Activated T-cell treated with anti-CD3 and anti-CD28 coated beads, Interleukin-2, amount 50 U/mL, for 24 hours (primary cell): ENCODE data around the gene TGM5.
"Not testable (repeated sequence)": the region's sequence is repeated elsewhere in the genome, so short reads cannot be mapped to it uniquely, and the experiment has no call there.

Experiments used
- DNase-seq: peaks from one replicate; pipeline ENCODE4 v3.0.0-alpha.2; 2020
- H3K27ac Mint-ChIP-seq: 2 replicates; pipeline ENCODE4 v1.8.0; 2020; ENCODE audit warnings: mild to moderate bottlenecking, mixed read lengths
- H3K27me3 Mint-ChIP-seq: 2 replicates; pipeline ENCODE4 v1.8.0; 2020; ENCODE audit warnings: mixed read lengths
- H3K36me3 Mint-ChIP-seq: 2 replicates; pipeline ENCODE4 v1.8.0; 2020; ENCODE audit warnings: low read depth, mixed read lengths
- H3K4me1 Mint-ChIP-seq: 2 replicates; pipeline ENCODE4 v1.8.0; 2020; ENCODE audit warnings: low read depth, mixed read lengths
- H3K4me3 Mint-ChIP-seq: 2 replicates; pipeline ENCODE4 v1.8.0; 2020; ENCODE audit warnings: mild to moderate bottlenecking, moderate library complexity, mixed read lengths
- H3K9me3 Mint-ChIP-seq: 2 replicates; pipeline ENCODE4 v1.8.0; 2020; ENCODE audit warnings: mixed read lengths

Gene TGM5

DNA sequence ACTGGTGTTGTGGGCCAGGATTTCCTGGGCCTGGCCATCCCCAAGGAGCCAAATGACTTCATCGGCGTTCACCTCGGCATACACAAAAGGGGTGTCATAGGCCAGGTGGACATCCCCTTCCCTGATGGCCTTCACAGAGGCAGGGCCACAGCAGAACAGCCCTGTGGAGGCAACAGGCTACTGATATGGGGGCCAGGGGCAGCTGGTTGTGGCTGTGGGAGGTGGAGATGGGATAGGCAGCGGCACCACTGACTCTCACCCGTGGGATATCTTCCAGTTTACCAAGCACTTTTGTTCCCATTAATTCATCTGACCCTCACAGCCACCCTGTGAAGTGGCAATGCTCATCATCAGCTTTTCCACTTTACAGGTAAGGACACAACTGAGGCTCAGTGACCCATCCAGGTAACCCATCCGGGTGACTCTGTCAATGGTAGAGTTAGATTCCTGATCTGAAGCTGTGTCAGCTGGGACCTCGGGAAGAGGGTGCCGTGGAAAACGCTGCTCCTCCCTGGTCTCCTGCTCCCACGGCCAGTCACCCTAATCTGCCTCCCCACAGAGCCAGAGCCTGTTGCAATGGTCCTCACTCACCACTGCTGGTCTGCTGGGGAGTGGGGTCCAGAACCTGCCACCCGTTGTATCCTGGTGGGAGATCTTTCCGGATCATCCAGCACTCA, 15.3 kb upstream of the TGM5 start:
- Mint-ChIP-seq H3K9me3 (no peaks in the 10 kb centered on the region), H3K27me3 (no peaks in the 10 kb centered on the region), H3K4me1 (peaks cover 2% of the 10 kb centered on the region), H3K4me3 (no peak overlapping the region), H3K36me3 (no peaks in the 10 kb centered on the region), H3K27ac (no peak overlapping the region)
- DNase-seq = no peak

DNA sequence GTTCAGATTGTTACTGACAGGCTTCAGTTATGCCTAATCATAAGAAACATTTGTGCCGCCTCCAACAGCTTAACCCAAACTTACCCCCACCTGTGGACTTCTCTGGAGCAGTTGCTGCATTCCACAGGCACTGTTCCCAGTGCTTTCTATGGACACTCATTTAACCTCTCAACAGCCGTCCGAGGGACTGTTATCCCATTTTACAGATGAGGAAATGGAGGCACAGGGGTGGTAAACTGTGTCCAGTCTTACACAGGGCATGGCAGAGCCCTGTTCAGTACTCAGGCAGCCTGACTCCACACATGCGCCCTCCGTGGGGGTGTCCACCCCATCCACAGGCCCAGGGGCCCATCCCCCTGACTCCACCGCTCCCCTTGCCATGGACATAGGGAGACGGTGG, 14.3 kb upstream of the TGM5 start:
- Mint-ChIP-seq H3K4me1 (peaks cover 2% of the 10 kb centered on the region), H3K9me3 (no peaks in the 10 kb centered on the region), H3K4me3 (no peak overlapping the region)

DNA sequence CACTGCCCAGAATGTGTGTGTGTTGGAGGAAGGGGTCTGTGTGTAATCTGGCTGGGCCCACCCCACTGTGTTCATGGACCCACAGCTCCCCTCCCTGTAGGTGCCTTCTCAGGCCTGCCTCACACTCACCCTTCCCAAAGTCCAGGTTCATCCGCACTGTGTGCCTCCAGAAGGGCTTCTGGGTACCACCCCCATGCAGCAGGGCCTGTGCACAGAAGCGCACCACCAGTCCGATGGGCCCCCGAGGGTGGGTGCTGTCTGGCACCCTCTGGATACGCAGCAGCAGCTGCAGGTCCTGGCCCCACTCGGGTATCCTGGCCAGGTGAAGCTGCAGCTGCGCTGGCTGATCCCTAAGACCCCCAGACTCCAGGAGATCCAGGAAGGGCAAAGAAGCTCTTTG, 12.8 kb upstream of the TGM5 start:
- H3K36me3 Mint-ChIP-seq = no peaks in the 10 kb centered on the region
- no peak overlapping the region for H3K4me3 Mint-ChIP-seq
- H3K9me3 Mint-ChIP-seq = no peaks in the 10 kb centered on the region
- DNase-seq = peak; percentile 26
- no peak overlapping the region for H3K27ac Mint-ChIP-seq
- H3K4me1 Mint-ChIP-seq = no peaks in the 10 kb centered on the region
- H3K27me3 Mint-ChIP-seq = peaks cover 3% of the 10 kb centered on the region

More for the DNA sequence above, 14.3 kb upstream of the TGM5 start:
- Mint-ChIP-seq H3K27me3 (no peaks in the 10 kb centered on the region), H3K36me3 (no peaks in the 10 kb centered on the region), H3K27ac (no peak overlapping the region)
- DNase-seq = no peak

DNA sequence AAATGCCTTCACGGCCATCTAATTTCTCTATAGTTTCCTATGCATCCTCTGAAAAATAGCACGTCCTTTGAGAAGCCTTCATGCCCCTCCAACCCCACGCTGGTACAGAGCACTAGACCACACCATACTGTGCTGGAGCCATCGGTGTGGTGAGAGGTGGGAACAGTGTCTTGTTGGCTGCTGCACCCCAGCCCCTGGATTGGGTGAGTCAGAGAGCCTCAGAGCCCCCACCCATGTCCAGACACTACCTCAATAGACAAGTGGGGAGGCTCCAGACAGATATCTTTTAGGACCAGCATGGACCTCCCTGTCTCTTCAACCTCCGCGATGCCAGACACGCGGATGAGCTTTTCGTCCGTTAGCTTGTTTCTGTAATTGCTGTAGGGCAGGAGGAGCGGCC, 12.1 kb upstream of the TGM5 start:
- no peak overlapping the region for H3K27ac Mint-ChIP-seq
- DNase-seq = no peak

DNA sequence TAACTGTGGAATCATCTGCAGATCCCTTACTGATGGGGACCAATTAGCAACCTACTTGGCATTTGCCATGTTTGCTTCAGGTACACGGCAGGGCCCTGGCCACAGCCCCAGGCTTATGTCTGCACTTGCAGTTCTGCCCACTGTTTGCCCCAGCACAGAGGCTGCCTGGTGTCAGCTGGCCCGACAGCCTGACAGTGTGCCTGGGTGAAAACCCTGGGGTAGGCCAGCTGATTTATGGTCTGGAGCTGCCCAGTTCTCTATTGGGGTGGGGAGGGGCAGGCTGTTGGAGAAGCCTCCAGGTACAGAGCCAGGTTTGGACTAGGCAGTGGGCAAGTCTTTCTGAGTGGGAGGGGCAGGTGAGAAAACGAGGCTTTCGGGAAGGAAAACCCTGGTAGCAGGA, 11.2 kb upstream of the TGM5 start:
- Mint-ChIP-seq H3K27ac (no peak overlapping the region), H3K27me3 (peaks cover 13% of the 10 kb centered on the region), H3K36me3 (no peaks in the 10 kb centered on the region), H3K4me3 (no peak overlapping the region), H3K4me1 (no peaks in the 10 kb centered on the region), H3K9me3 (no peaks in the 10 kb centered on the region)
- no peak for DNase-seq

More for the DNA sequence above, 12.1 kb upstream of the TGM5 start:
- Mint-ChIP-seq H3K9me3 (no peaks in the 10 kb centered on the region), H3K4me3 (no peak overlapping the region), H3K4me1 (no peaks in the 10 kb centered on the region), H3K27me3 (peaks cover 8% of the 10 kb centered on the region), H3K36me3 (no peaks in the 10 kb centered on the region)

DNA sequence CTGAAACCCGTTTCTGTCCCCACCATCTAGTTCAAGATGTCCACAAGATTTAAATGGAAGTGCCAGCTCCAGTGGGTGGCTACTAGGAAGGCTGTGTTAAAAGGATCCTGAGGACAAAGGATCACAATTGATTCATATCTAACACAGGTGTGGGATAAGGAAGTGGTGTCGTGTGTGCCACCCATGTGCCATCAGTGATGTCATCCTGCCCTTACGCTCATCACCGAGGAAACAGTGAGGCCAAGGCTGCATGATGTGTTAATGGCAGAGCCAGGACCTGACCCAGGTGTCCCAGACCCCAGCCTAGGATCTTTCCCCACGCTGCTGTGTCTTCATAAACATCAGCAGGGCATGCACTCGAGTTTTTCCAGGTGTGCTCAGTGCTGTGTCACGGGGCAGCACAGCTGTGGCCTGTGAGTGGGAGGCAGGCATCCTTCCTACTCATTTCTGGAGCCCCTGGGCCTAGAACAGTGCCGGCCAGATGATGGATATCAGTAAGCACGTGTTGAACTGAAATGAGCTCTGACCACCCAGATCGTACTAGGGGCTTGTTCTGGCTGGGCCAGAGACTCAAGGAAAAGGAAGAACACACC, 10.6 kb upstream of the TGM5 start:
- no peaks in the 10 kb centered on the region for H3K4me1 Mint-ChIP-seq
- DNase-seq = no peak
- no peak overlapping the region for H3K27ac Mint-ChIP-seq
- no peaks in the 10 kb centered on the region for H3K36me3 Mint-ChIP-seq
- H3K4me3 Mint-ChIP-seq = no peak overlapping the region
- peaks cover 13% of the 10 kb centered on the region for H3K27me3 Mint-ChIP-seq
- H3K9me3 Mint-ChIP-seq = peaks cover under 1% of the 10 kb centered on the region

DNA sequence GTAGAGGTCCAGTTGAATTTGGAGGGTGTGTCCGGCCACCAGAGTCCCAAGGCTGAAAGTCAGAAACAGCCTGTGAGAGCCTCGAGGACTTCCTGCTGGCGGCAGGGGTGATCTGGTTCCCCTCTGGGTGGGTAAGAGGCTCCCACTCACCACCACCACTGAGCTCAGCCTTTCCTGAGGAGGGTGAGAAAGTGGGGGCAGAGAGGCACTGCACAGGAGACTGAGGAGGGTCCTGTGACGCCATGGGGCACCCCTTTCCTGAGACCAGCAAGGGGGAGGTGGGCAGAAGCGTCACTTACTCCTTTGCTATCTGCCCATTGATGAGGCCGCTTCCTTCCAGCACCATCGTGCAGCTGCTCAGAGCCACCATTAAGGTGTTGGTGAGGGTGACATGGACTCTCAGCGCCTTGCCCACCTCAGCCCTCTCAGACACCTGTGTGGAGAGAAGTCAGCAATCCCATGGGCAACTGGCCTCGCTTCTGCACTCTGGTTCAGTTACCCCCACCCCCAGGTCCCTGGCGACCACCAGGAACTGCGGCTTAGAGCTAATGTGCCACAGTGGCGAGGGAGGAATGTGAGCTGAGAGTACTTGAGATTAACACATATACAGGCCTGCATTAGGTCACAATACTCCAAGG, 10.0 kb upstream of the TGM5 start:
- no peak for DNase-seq
- Mint-ChIP-seq H3K27me3 (peaks cover 13% of the 10 kb centered on the region), H3K36me3 (no peaks in the 10 kb centered on the region), H3K27ac (no peak overlapping the region), H3K4me3 (no peak overlapping the region), H3K9me3 (peaks cover 3% of the 10 kb centered on the region), H3K4me1 (no peaks in the 10 kb centered on the region)

DNA sequence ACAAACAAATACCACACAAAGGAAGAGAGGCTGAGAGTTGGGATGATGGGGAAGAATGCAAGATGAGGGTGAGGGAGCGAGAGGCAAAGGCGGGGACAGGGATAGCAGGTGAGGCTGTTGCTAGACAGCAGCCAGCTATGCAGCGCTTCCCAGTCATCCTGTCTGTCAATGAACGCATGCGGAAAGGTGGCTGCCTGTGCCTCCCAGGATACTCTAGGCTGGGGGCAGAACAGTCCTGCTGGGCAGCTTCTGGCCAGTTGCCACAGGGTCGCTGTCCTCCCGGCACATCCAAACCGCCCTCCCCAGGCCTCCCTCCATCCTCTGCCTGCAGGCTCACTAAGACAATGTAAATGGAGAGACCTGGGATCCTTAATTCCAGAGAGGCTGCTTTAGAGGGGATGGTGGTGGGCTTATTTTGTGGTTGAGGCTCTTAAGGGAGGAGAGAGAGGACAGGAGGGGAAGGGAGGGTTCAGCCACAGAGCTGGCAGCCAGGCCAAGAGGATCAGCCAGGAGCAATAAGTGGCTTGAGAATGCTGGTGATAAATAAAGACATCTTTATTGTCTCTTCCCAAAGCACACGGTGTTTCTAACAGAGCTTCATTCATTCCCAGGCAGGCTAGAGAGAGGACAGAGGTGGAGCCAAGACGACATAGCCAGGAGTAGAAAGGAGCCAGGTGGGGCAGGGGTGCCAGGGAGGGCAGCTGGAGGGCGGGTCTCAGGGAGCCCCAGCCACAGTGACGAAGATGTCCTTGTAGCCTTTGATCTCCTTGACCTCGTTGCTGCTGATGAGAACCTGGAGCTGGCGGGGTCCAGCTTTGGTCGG, 9.2 kb upstream of the TGM5 start:
- Mint-ChIP-seq H3K36me3 (no peaks in the 10 kb centered on the region), H3K27ac (no peak overlapping the region), H3K9me3 (peaks cover 3% of the 10 kb centered on the region), H3K27me3 (peaks cover 13% of the 10 kb centered on the region), H3K4me1 (no peaks in the 10 kb centered on the region), H3K4me3 (no peak overlapping the region)
- DNase-seq = no peak

DNA sequence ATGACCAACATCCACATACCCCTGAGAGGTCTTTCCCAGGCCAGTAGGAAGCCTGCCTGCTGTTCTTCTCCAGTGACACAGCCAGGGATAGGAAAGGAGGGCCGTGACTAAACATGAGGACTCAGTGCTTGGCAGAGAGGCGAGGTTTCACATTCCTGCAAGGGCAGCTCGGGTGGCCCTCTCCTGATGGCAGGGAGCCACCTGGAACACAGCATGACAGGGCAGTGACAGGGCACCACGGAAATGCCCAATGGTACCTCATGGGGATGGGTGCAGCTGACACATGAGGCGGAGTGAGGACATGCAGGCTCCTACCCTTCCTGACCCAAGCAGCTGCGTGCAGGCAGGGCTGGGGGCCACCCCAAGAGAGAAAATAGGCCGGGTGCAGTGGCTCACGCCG, 7.4 kb upstream of the TGM5 start:
- Mint-ChIP-seq H3K36me3 (no peaks in the 10 kb centered on the region), H3K27ac (no peak overlapping the region), H3K9me3 (peaks cover 3% of the 10 kb centered on the region), H3K4me1 (peaks cover 2% of the 10 kb centered on the region), H3K27me3 (peaks cover 14% of the 10 kb centered on the region), H3K4me3 (no peak overlapping the region)
- no peak for DNase-seq

DNA sequence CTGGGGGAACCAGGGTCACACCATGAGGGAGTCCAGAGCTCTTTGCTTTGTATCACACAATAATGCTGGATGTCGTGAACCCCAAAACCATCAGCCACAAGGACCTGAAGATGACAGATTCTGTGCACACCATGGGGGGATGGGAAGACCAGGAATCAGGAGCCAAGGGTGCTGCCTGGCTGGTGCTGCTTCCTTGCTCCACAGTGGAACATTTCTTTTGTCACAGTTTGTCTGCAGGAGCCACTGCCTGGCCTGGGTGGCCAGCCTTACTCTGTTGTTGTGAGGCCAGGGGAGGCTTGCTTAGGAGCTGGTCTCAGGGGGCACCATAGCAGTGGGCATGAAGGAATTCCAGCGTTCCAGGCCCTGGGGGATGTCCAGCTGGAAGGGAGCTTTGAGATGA, 6.5 kb upstream of the TGM5 start:
- peaks cover 2% of the 10 kb centered on the region for H3K4me1 Mint-ChIP-seq
- H3K4me3 Mint-ChIP-seq = no peak overlapping the region
- peaks cover 17% of the 10 kb centered on the region for H3K27me3 Mint-ChIP-seq
- peaks cover 3% of the 10 kb centered on the region for H3K9me3 Mint-ChIP-seq
- H3K36me3 Mint-ChIP-seq = no peaks in the 10 kb centered on the region
- no peak overlapping the region for H3K27ac Mint-ChIP-seq
- no peak for DNase-seq

DNA sequence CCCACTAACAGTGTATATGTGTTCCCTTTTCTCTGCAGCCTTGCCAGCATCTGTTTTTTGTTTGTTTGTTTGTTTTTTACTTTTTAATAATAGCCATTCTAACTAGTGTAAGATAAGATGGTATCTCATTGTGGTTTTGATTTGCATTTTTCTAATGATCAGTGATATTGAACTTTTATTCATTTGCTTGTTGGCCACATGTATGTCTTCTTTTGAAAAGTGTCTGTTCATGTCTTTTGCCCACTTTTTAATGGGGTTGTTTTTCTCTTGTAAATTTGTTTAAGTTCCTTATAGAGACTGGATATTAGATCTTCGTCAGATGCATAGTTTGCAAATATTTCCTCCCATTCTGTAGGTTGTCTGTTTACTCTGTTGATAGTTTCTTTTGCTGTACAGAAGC, 5.2 kb upstream of the TGM5 start:
- not testable (repeated sequence) for H3K4me1 Mint-ChIP-seq, H3K4me3 Mint-ChIP-seq, H3K36me3 Mint-ChIP-seq

DNA sequence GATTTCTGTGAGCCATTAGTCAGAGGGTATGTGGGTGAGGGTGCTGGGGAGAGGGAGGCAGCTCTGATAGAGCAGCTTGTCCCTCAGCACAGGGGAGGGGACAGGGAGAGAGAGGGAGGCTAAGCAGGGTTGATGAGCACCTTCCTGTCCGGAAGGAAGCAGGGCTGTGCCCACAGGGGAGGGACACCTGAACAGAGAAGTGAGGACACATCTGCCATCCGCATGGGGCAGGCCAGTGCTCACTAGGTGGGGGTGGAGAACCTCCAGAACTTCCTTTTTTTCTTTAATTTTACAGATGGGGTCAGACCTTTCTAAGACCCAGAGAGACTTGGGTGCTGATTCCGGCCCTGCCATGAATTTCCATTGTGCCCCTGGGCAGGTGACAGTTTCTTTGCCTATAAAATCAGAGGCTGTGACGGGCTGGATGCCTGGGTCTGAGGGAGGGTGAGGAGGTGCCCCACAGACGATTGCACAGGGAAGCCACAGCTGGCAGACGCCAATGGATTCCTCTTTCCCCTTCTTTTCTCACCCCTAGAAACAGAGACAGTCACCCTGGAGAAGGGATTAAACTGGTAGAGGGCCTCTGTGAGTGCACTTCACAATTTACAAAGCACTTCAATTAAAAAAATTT, 4.1 kb upstream of the TGM5 start:
- Mint-ChIP-seq H3K4me3 (no peak overlapping the region), H3K27me3 (peaks cover 22% of the 10 kb centered on the region), H3K36me3 (no peaks in the 10 kb centered on the region), H3K9me3 (peaks cover 3% of the 10 kb centered on the region), H3K4me1 (peaks cover 2% of the 10 kb centered on the region), H3K27ac (no peak overlapping the region)
- no peak for DNase-seq

More for the DNA sequence above, 5.2 kb upstream of the TGM5 start:
- peaks cover 21% of the 10 kb centered on the region for H3K27me3 Mint-ChIP-seq
- H3K9me3 Mint-ChIP-seq, H3K27ac Mint-ChIP-seq, DNase-seq: not testable (repeated sequence)

DNA sequence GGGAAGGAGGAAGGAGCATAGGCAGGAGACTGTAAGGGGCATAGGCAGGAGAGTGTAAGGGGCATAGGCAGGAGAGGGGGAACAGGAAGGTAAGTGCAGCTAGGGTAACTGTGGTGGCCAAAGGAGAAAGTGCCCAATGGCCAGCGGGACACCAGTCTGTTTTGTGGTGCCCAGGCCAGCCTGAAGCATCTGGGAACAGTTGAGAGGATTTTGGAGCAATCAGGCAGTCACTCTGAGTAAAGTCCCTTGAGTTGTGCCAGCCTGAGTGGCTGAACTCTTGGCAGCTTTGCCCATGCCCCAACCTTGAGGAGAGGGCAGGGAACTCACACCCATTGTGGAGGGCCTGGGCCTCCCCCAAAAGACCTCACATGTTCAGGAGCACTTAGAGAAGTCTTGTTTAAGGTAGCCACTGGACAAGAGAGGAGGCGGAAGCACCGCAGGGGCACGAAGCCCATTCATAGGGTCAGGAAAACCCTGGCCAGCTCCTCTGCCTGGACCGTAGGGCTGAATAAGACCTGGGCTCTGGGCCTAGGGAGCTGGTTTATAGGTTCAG, 3.5 kb upstream of the TGM5 start:
- peaks cover 22% of the 10 kb centered on the region for H3K27me3 Mint-ChIP-seq
- no peak overlapping the region for H3K27ac Mint-ChIP-seq
- no peak for DNase-seq
- H3K4me1 Mint-ChIP-seq = peaks cover 2% of the 10 kb centered on the region
- H3K4me3 Mint-ChIP-seq = no peak overlapping the region
- no peaks in the 10 kb centered on the region for H3K36me3 Mint-ChIP-seq
- H3K9me3 Mint-ChIP-seq = peaks cover 3% of the 10 kb centered on the region
